Upper lobe of left lung (tissue), 6 donors: ENCODE data around the gene ANKS4B. TPM values are rescaled to one million over a fixed set of nuclear protein-coding genes. Genes with fewer than 3 reads are reported as not detected.

Experiments used
- ATAC-seq, 2 donors: fragments of 200-7000 bp; cut with Tn5 transposase; one replicate each; pipeline ENCODE4 v1.9.1; 2022; ENCODE audit warnings: mild to moderate bottlenecking in 2 of 2, moderate library complexity in 2 of 2; ENCODE audit not compliant: low FRiP score in 2 of 2
- DNase-seq, 2 donors: peaks; one replicate each; pipeline ENCODE4 v3.0.0-alpha.2; 2019 to 2020
- H3K27ac ChIP-seq, 4 donors: fragments of 200-600 bp; sonication (generic); one replicate each; pipeline ENCODE4 v1.5.1; 2016 to 2019
- H3K27me3 ChIP-seq, 4 donors: fragments of 200-600 bp; sonication (generic); one replicate each; pipeline ENCODE4 v1.5.1; 2017 to 2019
- H3K36me3 ChIP-seq, 4 donors: fragments of 200-600 bp; sonication (generic); one replicate each; pipeline ENCODE4 v1.5.1; 2016 to 2019
- H3K4me1 ChIP-seq, 4 donors: fragments of 200-600 bp; sonication (generic); one replicate each; pipeline ENCODE4 v1.5.1; 2018 to 2019
- H3K4me3 ChIP-seq, 4 donors: fragments of 200-600 bp; sonication (generic); one replicate each; pipeline ENCODE4 v1.5.1; 2017 to 2019; ENCODE audit warnings: mild to moderate bottlenecking in 2 of 4, moderate library complexity in 1 of 4
- H3K9me3 ChIP-seq, 4 donors: fragments of 200-600 bp; sonication (generic); one replicate each; pipeline ENCODE4 v1.5.1; 2018 to 2019
- EP300 ChIP-seq, 4 donors: sonication (generic); formaldehyde crosslinking; IDR thresholded peaks; one replicate each; pipeline ENCODE4 v1.5.1; 2017; ENCODE audit warnings: antibody characterized with exemption in 4 of 4, control low read depth in 2 of 4
- POLR2A ChIP-seq, 4 donors: fragments of 450-650 bp; IDR thresholded peaks; one replicate each; pipeline ENCODE4 v1.5.1; 2016 to 2017; ENCODE audit warnings: antibody characterized with exemption in 4 of 4, mild to moderate bottlenecking in 2 of 4
- POLR2AphosphoS5 ChIP-seq, 2 donors: sonication (generic); formaldehyde crosslinking; IDR thresholded peaks; one replicate each; pipeline ENCODE4 v1.5.1; 2017; ENCODE audit warnings: antibody characterized with exemption in 2 of 2
- WGBS, 2 donors: methylation state at CpG; one replicate each; pipeline ENCODE4 v1.1.5; 2017 to 2018; 5-methylcytosine and 5-hydroxymethylcytosine counted together
- total RNA-seq, 6 donors: library from RNA; depleted of rRNA in 4 of 6; stranded (reverse); fragments of >200 nt in 4 of 6; gene quantifications; one replicate each; pipeline versions ENCODE4 v1.1.0 to v1.2.1, GENCODE V29; 2016 to 2021
- TF ChIP-seq, protein P1 (sequence below), 6 experiments: fragments of 450-650 bp in 4 of 6; fragments of 200-600 bp in 2 of 6; sonication (generic) in 2 of 6; IDR thresholded peaks; one replicate each; pipeline ENCODE4 v1.5.1; 2016 to 2019; ENCODE audit warnings: antibody characterized with exemption in 6 of 6
- donor health status: DM: no; HTN: no; CAD: no; lungs with moderate emphysema.
- donor health status: DM: no; HTN: yes; CAD: no; lungs with severe emphysema.

ANKS4B gene
- total RNA-seq, 6 donors from 2014 or later: 0.06 TPM; not detected in 5

DNA sequence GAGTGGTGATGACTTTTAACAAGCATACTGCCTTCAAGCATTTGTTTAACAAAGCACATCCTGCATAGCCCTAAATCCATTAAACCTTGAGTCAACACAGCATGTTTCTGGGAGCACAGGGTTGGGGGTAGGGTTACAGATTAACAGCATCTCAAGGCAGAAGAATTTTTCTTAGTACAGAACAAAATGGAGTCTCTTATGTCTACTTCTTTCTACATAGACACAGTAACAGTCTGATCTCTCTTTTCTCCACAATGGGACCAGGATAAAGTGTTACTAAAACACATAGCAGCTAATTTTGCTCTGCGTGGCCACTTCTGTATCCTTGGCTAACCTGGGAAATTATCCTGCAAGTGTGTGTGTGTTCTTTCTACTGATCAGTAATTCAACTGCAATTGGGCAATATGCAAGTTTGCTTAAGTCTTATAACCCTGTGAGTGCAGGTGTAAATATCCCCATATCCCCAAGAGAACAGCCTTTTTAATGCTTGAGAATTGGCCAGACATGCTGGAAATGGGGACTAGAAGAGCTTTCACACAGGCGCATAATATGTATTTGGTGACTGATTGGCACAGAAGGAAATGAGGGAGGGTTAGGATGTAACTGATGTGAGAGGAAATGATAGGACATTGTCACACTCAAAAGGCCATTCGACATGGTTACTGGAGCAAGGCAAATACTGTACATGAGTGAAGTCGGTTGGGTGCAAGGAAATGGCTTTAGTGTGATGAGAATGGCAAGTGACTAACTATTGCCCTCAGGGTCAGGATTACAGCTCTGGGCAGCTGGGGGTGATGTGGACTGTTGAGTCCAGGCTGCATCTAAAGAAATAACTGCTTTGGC lies 10.8 kb upstream of the ANKS4B start:
- H3K9me3 ChIP-seq: no peaks in the 10 kb centered on the region
- 43 to 59% methylated on average over 4 of the region's 4 CpGs for WGBS, 2 donors
- no peaks in the 10 kb centered on the region for H3K27me3 ChIP-seq
- peak overlapping the region in 2 of 4 donors; percentile 35 to 46 for H3K27ac ChIP-seq
- H3K4me1 ChIP-seq: peaks cover 0 to 7% (median 3%) of the 10 kb centered on the region in 4 donors
- H3K36me3 ChIP-seq: no peaks in the 10 kb centered on the region
- TF ChIP-seq EP300 (IDR thresholded peaks at IDR 0.05): peak in 1 of 4 donors; percentile 19
- TF ChIP-seq, protein P1, sequence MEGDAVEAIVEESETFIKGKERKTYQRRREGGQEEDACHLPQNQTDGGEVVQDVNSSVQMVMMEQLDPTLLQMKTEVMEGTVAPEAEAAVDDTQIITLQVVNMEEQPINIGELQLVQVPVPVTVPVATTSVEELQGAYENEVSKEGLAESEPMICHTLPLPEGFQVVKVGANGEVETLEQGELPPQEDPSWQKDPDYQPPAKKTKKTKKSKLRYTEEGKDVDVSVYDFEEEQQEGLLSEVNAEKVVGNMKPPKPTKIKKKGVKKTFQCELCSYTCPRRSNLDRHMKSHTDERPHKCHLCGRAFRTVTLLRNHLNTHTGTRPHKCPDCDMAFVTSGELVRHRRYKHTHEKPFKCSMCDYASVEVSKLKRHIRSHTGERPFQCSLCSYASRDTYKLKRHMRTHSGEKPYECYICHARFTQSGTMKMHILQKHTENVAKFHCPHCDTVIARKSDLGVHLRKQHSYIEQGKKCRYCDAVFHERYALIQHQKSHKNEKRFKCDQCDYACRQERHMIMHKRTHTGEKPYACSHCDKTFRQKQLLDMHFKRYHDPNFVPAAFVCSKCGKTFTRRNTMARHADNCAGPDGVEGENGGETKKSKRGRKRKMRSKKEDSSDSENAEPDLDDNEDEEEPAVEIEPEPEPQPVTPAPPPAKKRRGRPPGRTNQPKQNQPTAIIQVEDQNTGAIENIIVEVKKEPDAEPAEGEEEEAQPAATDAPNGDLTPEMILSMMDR (IDR thresholded peaks at IDR 0.05): no peak
- no peak for TF ChIP-seq POLR2AphosphoS5 (IDR thresholded peaks at IDR 0.05)
- no peak for TF ChIP-seq POLR2A (IDR thresholded peaks at IDR 0.05)
- ATAC-seq (peak; percentile 21 to 82), DNase-seq (no peak)
- no peak overlapping the region for H3K4me3 ChIP-seq

DNA sequence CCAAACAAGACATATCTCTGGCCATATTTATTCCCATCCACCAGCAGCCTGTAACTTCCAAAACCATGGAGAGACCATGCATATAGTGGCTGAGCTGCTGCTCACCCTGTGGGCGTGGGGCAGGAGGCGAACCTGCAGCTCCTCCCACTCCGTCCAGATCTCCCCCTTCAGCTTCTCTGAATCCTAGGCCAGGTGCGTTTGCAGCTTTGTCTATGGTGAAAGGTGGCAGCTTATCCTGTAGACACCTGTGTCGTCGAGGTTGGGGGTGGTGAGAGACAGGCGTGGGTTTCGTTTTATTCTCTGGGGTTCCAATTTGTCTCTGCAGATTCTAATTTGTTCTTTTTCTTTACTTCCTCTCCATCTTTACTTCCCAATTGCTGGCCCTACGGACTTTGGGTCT lies 9.7 kb upstream of the ANKS4B start:
- Histone ChIP-seq H3K27me3 (no peaks in the 10 kb centered on the region), H3K9me3 (no peaks in the 10 kb centered on the region), H3K4me1 (peaks cover 0 to 11% (median 3%) of the 10 kb centered on the region in 4 donors), H3K27ac (no peak overlapping the region), H3K4me3 (no peak overlapping the region), H3K36me3 (no peaks in the 10 kb centered on the region)
- no peak for ATAC-seq
- no peak for DNase-seq
- TF ChIP-seq EP300 (IDR thresholded peaks at IDR 0.05) (no peak), POLR2A (IDR thresholded peaks at IDR 0.05) (no peak), POLR2AphosphoS5 (IDR thresholded peaks at IDR 0.05) (no peak)
- TF ChIP-seq, protein P1 (IDR thresholded peaks at IDR 0.05): no peak
- WGBS, 2 donors: 79 to 85% methylated on average over 9 of the region's 9 CpGs

DNA sequence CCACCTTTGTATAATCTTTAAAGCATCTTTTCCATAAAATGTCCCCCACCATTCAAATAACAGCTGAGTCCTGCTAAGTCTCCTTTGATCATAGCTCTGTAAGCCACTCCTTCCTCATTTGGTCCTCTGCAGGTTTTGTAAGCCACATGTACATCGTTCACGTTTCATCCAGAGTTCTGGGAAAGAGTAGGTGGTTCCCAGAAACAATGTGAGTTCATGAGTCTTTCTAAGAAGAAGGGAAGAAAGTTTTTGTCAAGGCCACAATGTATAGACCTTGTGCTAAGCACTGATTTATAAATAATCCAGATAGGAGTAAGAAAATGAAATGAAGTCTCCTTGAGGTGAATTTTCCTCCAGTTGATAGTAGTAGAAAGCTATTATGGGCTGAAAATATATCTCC lies 8.7 kb upstream of the ANKS4B start:
- Histone ChIP-seq H3K36me3 (no peaks in the 10 kb centered on the region), H3K27ac (no peak overlapping the region), H3K4me1 (peaks cover 0 to 11% (median 3%) of the 10 kb centered on the region in 4 donors), H3K27me3 (no peaks in the 10 kb centered on the region), H3K9me3 (no peaks in the 10 kb centered on the region), H3K4me3 (no peak overlapping the region)
- 50 to 79% methylated on average over 2 of the region's 2 CpGs for WGBS, 2 donors
- TF ChIP-seq EP300 (IDR thresholded peaks at IDR 0.05) (no peak), POLR2A (IDR thresholded peaks at IDR 0.05) (no peak), POLR2AphosphoS5 (IDR thresholded peaks at IDR 0.05) (no peak)
- TF ChIP-seq, protein P1 (IDR thresholded peaks at IDR 0.05): no peak
- DNase-seq (no peak), ATAC-seq (no peak)

DNA sequence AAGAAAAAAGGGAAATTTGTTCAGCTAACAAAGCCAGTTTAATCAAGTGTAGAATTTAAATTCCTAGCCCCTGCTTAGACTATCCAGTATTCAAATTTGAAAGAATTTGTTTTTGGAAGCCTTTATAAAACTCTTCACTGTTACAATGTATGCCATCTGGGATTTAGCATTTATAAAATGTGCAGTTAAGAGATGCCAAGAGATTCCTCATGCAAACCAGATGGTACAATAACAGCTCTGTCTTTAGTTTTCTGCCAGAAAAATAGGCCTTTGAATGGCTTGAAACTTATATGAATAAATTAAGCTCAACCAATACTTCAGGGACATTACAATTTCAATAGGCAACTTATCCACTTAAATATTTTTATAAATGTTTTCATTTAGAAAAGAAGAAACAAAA lies 6.8 kb upstream of the ANKS4B start:
- no peaks in the 10 kb centered on the region for H3K27me3 ChIP-seq
- no peak overlapping the region for H3K27ac ChIP-seq
- ATAC-seq (no peak), DNase-seq (no peak)
- no peaks in the 10 kb centered on the region for H3K9me3 ChIP-seq
- H3K4me1 ChIP-seq: peaks cover 0 to 11% (median 3%) of the 10 kb centered on the region in 4 donors
- H3K36me3 ChIP-seq: no peaks in the 10 kb centered on the region
- TF ChIP-seq, protein P1 (IDR thresholded peaks at IDR 0.05): no peak
- TF ChIP-seq POLR2A (IDR thresholded peaks at IDR 0.05) (no peak), POLR2AphosphoS5 (IDR thresholded peaks at IDR 0.05) (no peak), EP300 (IDR thresholded peaks at IDR 0.05) (no peak)
- no peak overlapping the region for H3K4me3 ChIP-seq

DNA sequence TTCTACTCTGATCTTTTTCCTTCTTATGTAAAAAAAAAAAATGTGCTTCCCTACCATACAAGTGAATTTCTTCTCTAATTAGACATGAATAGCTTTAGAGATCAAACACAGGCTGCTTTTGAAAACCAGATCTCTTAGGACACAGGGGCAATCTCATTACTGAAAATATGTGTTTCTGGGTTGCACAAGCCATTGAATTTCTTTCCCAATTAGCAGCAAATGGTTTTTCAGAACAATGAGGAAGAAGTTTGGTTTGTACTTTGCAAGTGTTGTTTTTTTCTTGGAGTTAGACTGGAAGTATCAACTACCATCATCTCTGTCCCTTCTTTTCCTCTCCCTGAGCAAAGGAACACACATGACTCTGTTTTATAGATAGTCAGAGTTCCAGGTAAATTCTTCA lies 5.6 kb upstream of the ANKS4B start:
- no peak overlapping the region for H3K27ac ChIP-seq
- H3K4me1 ChIP-seq: peaks cover 0 to 11% (median 3%) of the 10 kb centered on the region in 4 donors
- ATAC-seq: no peak
- H3K4me3 ChIP-seq: no peak overlapping the region
- no peaks in the 10 kb centered on the region for H3K36me3 ChIP-seq
- H3K9me3 ChIP-seq: no peaks in the 10 kb centered on the region
- no peak for DNase-seq
- H3K27me3 ChIP-seq: no peaks in the 10 kb centered on the region
- no peak for TF ChIP-seq POLR2A (IDR thresholded peaks at IDR 0.05)
- TF ChIP-seq, protein P1 (IDR thresholded peaks at IDR 0.05): no peak
- no peak for TF ChIP-seq EP300 (IDR thresholded peaks at IDR 0.05)
- no peak for TF ChIP-seq POLR2AphosphoS5 (IDR thresholded peaks at IDR 0.05)
